Stimulated activated CD8-positive, alpha-beta memory T cell treated with anti-CD3 and anti-CD28 coated beads, Interleukin-7, amount 100 ng/mL, for 1 hour (primary cell): ENCODE measurements around the gene TBX2.

Experiments
- DNase-seq, 2 donors: peaks; one replicate each; pipeline ENCODE4 v3.0.0-alpha.2; 2020; ENCODE audit warnings: low read depth in 2 of 2

The TBX2 gene

DNA sequence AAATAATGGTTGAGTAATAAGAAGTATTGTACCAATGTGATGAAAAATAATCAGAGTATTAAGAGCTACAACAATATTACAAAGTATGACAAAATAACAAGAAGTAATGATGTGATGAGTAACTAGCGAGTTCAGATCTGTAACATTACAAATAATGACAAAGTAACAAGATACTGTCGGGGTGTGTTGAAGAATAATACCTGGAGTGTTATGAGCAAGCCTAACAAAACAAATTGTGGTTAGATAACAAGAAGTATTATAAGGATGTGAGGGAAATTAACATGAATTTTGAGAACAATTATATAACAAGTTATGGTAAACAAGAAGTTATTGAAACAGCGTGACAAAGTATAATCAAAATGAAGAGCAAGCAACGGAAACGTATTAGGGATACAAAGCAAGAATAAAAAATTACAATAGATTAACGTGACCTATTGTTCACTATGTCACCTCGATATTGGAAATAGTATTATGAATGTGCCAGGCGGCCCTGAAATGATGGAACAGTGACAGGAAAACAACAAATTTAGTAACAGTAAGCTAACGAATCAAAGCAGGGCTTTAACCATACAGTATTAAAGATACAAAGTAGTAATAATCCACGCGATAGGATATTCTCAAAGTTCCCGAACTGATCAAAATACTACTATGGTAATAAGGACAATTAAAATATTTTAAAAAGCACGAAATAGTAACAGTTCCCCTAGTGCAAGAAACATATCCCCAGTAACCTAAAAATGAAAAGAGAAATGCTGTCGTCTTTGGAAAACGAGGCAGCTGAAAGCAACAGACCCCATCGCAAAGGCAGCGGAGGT, 54.1 kb downstream of the TBX2 start:
- DNase-seq = no peak

DNA sequence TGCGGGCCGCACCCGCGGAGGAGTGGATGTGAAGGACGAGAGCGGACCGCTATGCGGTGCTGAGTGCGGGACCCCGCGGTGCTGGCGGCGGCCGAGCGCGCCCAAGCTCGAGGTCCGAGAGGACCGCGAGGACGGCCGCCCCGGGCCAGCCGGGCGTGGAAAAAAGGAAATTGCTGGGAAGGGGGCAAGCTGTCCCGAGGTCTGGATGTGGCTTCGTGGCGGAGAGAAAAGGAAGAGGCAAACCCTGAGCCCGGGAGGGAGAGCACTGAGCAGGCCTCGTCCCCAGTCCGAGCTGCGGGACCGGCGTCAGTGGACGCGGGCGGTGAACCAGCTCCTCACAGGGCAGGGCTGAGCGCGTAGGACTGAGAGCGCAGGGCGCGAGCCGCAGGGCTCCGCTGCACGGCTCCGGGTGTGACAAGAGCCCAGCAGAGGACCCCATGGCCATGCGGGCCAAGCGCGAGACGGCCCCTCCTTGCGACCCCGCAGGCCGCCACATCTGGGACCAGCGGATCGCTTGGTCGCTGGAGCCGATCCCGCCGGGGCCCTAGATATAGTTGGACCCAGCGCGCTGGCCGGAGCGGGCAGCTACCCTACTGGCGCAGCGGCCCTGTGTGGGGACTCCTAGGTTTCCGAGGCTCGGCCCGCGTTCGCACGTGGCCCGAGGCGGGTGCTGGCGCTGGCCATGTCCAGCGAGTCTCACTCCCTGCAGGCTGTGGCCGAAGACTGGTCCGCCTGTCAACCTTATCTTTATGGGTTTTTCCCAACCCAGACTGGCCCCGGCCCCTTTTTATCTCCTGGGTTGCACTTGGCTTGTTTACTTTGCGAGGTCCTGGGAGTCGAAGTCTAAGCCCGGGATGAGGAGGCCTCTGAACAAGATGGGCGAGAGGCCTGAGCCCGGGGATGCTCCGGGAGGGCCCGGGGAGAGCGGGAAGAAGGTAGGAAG, 55.0 kb downstream of the TBX2 start:
- no peak for DNase-seq

DNA sequence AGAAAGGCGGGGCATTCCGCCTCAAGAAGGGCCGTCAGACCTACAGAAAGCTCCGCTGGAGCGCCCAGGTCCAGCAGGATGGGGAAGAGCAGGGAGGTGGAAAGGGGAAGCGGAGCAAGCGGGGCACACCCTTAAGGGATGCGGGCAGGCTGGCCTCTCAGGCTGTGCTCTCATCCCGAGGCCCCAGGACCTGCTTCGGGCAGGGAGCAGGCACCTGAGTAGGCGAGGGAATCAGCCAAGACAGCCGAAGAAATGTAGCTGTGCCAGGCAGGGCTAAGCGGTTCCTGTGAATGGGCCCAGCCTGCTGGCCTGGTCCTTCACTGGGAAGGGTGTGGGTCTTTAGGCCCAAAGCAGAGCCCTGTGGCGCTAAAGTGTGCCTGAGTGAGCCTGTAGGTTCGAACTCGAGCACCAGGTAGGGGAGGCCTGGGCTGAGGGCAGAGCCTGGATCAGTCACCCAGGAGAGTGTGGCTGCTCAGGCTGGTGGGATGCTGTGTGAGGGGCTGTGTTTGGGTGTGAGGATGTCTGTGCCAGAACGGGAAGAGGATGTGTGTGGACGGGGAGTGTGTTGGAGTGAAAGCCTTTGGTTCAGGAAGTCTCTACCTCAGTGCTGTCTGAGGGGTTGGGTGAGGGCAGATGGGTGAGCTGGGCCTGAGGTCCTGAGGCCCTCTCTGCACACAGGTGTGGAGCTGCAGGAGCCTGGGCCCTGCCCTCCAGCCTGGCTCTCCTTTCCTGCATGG, 55.8 kb downstream of the TBX2 start:
- no peak for DNase-seq

DNA sequence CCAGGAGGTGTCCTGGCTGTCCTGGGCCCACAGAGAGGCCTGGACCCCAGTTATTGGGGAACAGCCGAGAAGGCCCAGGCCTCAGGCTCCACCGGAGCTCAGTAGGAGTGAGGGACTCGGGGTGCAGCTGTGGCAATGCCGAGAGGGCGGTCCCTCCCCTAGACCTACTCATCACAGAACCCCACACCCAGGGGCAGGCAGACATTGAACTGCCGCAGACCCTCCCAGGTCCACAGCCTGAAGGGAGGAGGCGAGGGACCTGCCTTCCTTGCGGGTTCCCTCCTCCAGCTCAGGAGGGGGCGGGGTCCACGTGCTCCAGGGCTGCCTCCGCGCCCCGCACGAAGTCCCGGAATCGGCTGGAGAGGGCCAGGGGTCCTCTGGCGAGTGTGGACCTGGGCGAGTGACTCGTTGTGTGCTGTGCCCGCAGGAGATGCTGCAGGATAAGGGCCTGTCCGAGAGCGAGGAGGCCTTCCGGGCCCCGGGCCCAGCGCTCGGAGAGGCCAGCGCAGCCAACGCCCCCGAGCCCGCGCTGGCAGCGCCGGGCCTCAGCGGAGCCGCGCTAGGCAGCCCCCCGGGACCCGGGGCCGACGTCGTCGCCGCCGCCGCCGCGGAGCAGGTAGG, 56.5 kb downstream of the TBX2 start:
- DNase-seq = no peak

DNA sequence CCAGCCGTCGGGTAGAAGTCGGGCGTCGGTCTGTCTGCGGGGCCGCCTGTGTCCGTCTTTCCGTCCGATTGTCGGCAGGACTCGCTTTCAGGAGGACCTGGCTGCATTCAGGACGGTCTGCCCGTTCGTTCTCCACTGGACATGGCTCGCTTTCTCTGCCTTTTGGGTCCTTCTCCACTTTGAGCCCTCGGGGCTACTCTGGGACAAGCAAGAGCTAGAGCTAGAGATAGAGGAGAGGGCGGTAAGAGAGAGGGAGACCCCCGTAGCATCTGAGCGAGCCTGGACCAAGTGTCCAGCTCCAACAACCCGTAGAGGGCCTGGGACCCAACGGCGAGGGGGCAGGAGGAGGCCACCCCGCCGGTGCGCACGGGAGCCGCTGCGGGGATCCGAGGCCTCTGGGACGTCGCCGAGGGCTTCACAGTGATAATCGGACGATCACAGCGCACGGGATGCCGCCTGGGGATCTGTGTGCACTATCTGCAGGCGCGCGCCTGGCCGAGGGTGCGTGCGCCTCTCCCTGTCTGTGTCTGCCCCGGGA, 57.1 kb downstream of the TBX2 start:
- DNase-seq = no peak

DNA sequence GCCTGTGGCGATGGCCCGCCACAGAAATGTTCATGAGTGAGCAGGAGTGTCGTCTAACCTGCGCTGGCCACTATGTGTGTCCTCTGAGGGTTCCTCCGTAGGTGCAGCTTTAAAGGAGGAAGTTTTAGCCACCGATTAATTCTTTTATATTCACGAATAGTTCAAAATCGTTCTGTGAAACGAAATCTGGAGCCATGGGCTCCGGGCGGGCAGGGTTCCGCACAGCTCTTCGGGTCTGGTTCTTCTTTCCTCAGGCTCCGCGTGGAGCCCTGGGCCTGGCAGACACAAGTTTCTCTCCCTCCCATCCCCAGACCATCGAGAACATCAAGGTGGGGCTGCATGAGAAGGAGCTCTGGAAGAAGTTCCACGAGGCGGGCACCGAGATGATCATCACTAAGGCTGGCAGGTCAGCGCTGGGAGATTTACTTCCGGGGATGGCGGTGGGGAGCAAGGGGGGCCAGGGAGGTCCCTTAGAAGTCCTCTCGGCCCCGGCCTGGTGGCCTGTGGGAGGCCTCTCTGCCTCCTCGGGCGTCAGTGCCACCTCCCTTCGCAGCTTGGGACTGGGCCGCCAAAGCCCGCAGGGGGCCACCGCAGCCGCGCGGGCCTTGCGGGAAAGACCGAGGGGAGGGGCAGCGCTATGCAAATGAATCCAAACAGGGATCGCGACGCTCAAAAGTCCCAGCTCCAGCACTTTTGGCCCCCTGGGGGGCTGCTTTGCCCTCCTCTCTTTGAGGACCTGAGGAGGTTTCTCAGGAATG, 57.8 kb downstream of the TBX2 start:
- DNase-seq = no peak

DNA sequence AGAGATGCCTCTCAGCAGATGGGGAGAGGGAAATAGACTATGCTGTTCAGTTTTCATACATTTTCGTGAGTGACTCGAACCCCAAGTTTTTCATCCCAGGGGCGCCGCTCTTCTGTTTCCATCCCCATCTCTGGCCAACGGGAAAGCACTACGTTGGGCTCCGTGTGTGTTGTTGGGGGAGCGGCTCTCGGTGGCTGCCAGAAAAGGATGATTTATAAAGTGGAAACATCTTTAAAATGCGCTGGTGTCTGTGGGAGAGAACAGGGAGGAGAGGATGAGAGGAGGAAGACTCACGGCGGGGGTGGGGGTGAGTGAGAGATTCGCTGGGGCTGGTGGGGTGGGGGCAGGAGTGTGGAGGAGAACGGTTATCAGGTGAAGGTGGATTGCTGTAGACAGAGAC, 58.4 kb downstream of the TBX2 start:
- no peak for DNase-seq

DNA sequence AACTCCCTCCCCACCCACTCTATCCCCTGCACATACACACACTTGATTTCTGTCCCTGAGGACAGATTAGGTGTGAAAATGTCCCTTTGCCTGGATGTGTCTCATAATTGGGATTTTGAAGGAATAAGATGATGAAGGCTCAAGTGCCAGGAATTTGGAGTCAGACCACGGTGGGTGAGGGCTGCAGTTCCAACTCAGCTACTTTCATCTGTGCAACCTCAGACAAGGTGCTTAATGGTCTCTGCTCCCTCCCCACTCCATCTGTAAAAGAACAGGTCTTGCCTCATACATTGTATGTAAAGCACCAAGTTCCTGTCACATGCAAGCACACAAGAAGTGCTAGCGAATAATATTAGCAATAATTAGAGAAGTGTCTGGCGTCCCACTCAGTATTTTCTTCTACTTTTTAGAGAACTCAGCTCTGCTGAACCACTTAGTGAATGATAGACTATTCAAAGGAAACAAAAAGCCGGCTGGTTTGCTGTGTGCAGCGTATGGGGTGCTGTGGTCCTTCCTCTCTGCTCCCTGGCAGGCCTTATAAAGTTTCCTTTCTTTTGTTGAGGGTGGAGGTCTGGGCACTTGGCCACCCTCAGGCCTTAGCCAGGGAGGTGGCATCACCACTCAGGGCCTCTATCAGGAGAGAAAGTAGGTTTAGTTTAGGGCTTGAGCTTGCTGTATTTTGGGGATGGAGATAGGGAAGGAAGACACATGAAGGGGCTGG, 58.9 kb downstream of the TBX2 start:
- DNase-seq = no peak
